Measurements from ENCODE around the gene DDAH2. TPM values are rescaled to one million over a fixed set of nuclear protein-coding genes. Genes with fewer than 3 reads are reported as not detected.

Gene DDAH2
- total RNA-seq, 4 donors from 2014 or later: 78.1 to 119 (median 100) TPM

GRCh38 chr6:31770860-31771259 is 41.8 kb upstream of the DDAH2 start:
- intact Hi-C loops (cut with DNase I): loop anchor here (5.0 kb wide), 1 partner anchor 61 kb away; no protein-coding TSS in a partner anchor
- Histone ChIP-seq H3K27ac (replicated peaks in 1 of 4) (no peak overlapping the region), H3K4me3 (no peak overlapping the region), H3K9me3 (no peaks in the 10 kb centered on the region), H3K4me1 (peaks cover 0 to 22% (median 14%) of the 10 kb centered on the region in 4 donors), H3K36me3 (no peaks in the 10 kb centered on the region), H3K27me3 (peaks cover 0 to 3% (median 0%) of the 10 kb centered on the region in 4 donors)
- TF ChIP-seq POLR2A (IDR thresholded peaks at IDR 0.05; ENCODE audit: low read depth) (no peak), POLR2AphosphoS5 (IDR thresholded peaks at IDR 0.05) (no peak), CTCF (IDR thresholded peaks at IDR 0.05) (no peak), EP300 (IDR thresholded peaks at IDR 0.05) (no peak)
- no peak for DNase-seq (ENCODE audit: extremely low spot score)
- 93% methylated on average over 2 of the region's 2 CpGs for WGBS

GRCh38 chr6:31769684-31770371 is 40.7 kb upstream of the DDAH2 start:
- TF ChIP-seq CTCF (IDR thresholded peaks at IDR 0.05): peak; percentile 74 to 93 (median 86)
- no peak for TF ChIP-seq POLR2A (IDR thresholded peaks at IDR 0.05; ENCODE audit: low read depth)
- TF ChIP-seq POLR2AphosphoS5 (IDR thresholded peaks at IDR 0.05): peak; percentile 44 to 59
- WGBS: 46% methylated on average over 9 of the region's 12 CpGs
- no peak for DNase-seq (ENCODE audit: extremely low spot score)
- peaks cover 0 to 3% (median 0%) of the 10 kb centered on the region in 4 donors for H3K27me3 ChIP-seq
- intact Hi-C loops (cut with DNase I): loop anchor here (2.0 to 5.0 kb wide), 3 partner anchors 43 to 89 kb away; partner anchors contain the start of genes DDAH2 and LY6G5C
- H3K27ac ChIP-seq (replicated peaks in 1 of 4): no peak overlapping the region
- H3K4me3 ChIP-seq: no peak overlapping the region
- no peaks in the 10 kb centered on the region for H3K9me3 ChIP-seq
- H3K36me3 ChIP-seq: no peaks in the 10 kb centered on the region
- H3K4me1 ChIP-seq: peaks cover 0 to 25% (median 16%) of the 10 kb centered on the region in 4 donors

- intact Hi-C loops (cut with DNase I): loop anchor here (2.0 to 5.0 kb wide), 2 partner anchors 41 to 88 kb away; partner anchors contain the start of genes DDAH2 and LY6G5C
- Histone ChIP-seq H3K27ac (replicated peaks in 1 of 4) (no peak overlapping the region), H3K4me1 (peaks cover 0 to 32% (median 18%) of the 10 kb centered on the region in 4 donors), H3K27me3 (peaks cover 0 to 3% (median 0%) of the 10 kb centered on the region in 4 donors), H3K36me3 (no peaks in the 10 kb centered on the region), H3K9me3 (no peaks in the 10 kb centered on the region), H3K4me3 (no peak overlapping the region)
- 90% methylated on average over 16 of the region's 18 CpGs for WGBS
- DNase-seq (ENCODE audit: extremely low spot score): no peak
- no peak for TF ChIP-seq POLR2AphosphoS5 (IDR thresholded peaks at IDR 0.05)
- TF ChIP-seq CTCF (IDR thresholded peaks at IDR 0.05): no peak
Measured at GRCh38 chr6:31768363-31769257, 39.5 kb upstream of the DDAH2 start.

DNA sequence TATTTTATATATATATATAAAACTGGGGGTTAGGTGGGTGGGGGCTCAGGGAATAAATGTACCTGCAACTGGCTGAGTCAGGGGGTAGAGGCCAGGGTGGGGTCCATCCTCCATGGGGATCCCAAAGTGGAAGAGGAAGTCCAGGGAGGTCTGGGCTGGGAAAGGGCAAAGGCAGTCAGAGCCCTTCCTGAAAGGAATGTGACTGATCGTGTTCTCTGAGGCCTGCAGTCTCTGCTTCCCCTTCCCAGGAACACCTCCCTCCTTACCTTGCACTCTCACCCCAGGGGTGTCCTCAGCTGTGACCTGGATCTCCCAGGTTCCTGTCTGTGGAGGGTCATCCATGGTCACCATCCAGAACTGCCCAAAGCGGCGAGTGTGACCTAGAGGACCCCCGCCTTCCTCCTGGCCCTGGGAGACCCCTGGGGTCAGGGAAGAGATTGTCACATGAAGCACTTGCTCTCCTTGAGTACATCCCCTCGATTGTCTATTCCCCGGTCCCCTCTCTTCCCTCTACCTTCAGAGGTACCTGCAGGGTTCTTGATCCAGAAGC is 38.1 kb upstream of the DDAH2 start:
- no peak for TF ChIP-seq EP300 (IDR thresholded peaks at IDR 0.05)
- TF ChIP-seq CTCF (IDR thresholded peaks at IDR 0.05): no peak
- no peak for TF ChIP-seq POLR2A (IDR thresholded peaks at IDR 0.05; ENCODE audit: low read depth)
- no peak for TF ChIP-seq POLR2AphosphoS5 (IDR thresholded peaks at IDR 0.05)
- no peak for DNase-seq (ENCODE audit: extremely low spot score)
- intact Hi-C loops (cut with DNase I): loop anchor here (5.0 kb wide), 1 partner anchor 40 kb away; the partner anchor contains the start of gene DDAH2
- Histone ChIP-seq H3K27ac (replicated peaks in 1 of 4) (no peak overlapping the region), H3K9me3 (no peaks in the 10 kb centered on the region), H3K27me3 (peaks cover 0 to 3% (median 0%) of the 10 kb centered on the region in 4 donors), H3K4me1 (peaks cover 4 to 32% (median 21%) of the 10 kb centered on the region in 4 donors), H3K36me3 (no peaks in the 10 kb centered on the region), H3K4me3 (no peak overlapping the region)
- WGBS: 83% methylated on average over 6 of the region's 6 CpGs
